ENCODE data around the gene BST1. TPM values are rescaled to one million over a fixed set of nuclear protein-coding genes. Genes with fewer than 3 reads are reported as not detected.

Gene BST1
- total RNA-seq, 1 donor: 31.8 TPM

DNA sequence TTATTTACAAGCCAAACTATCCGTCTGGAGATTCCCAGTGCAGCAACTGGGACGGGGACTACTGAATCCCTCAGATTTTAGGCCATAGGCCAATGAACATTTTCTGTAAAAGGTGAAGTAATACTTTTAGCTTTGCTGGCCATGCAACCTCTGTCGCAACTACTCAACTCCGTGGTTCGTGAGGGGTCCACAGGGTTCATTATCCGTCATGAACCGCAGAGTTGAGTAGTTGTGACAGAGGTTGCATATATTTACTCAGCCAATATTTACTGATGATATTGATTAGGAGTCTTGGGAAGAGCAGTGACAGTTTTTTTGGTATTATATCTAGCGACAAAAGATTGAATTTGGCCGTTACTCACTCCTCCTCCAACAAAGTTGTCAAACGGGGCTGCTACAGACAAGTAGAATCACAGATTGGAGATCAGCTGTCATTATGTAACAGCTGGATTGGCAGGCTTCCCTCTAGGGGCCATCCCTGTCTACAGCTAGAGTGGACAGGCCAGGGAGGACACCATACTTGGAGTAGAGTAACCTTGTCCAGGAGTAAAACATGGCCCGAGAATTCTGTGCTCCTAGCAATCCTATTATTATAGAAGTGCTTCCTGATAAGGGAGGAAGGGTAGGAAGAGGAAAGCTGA is 38.0 kb downstream of the BST1 start:
- DNase-seq (ENCODE audit: insufficient read length, low spot score, missing footprints): peak; percentile 36
- H3K79me2 ChIP-seq (ENCODE audit: insufficient read depth, low read length): no peaks in the 10 kb centered on the region
- H3K4me1 ChIP-seq (ENCODE audit: insufficient read depth, low read length): peaks cover 7% of the 10 kb centered on the region
- no peak overlapping the region for H3K4me2 ChIP-seq (ENCODE audit: insufficient read depth, low read length)
- H3K9me3 ChIP-seq (ENCODE audit: low read depth, low read length): peaks cover 2% of the 10 kb centered on the region
- no peak overlapping the region for H3K4me3 ChIP-seq (ENCODE audit: insufficient read depth, low read length)
- no peak overlapping the region for H3K27ac ChIP-seq (ENCODE audit: low read depth, low read length)
- H3K27me3 ChIP-seq (ENCODE audit: insufficient read depth, low read length): no peaks in the 10 kb centered on the region
- H3K36me3 ChIP-seq (ENCODE audit: insufficient read depth, low read length): no peaks in the 10 kb centered on the region
- no peaks in the 10 kb centered on the region for H4K20me1 ChIP-seq (ENCODE audit: insufficient read depth, low read length)
- H2AFZ ChIP-seq (ENCODE audit: low read length): no peak overlapping the region
- no peak for TF ChIP-seq CTCF (IDR thresholded peaks at IDR 0.05; ENCODE audit: extremely low read depth, low read depth, low read length)

- peaks cover 2% of the 10 kb centered on the region for H3K9me3 ChIP-seq (ENCODE audit: low read depth, low read length)
- no peak overlapping the region for H2AFZ ChIP-seq (ENCODE audit: low read length)
- no peaks in the 10 kb centered on the region for H4K20me1 ChIP-seq (ENCODE audit: insufficient read depth, low read length)
- H3K4me1 ChIP-seq (ENCODE audit: insufficient read depth, low read length): peaks cover 7% of the 10 kb centered on the region
- no peaks in the 10 kb centered on the region for H3K79me2 ChIP-seq (ENCODE audit: insufficient read depth, low read length)
- DNase-seq (ENCODE audit: insufficient read length, low spot score, missing footprints): no peak
- TF ChIP-seq CTCF (IDR thresholded peaks at IDR 0.05; ENCODE audit: extremely low read depth, low read depth, low read length): no peak
- no peaks in the 10 kb centered on the region for H3K36me3 ChIP-seq (ENCODE audit: insufficient read depth, low read length)
- H3K4me3 ChIP-seq (ENCODE audit: insufficient read depth, low read length): no peak overlapping the region
- no peak overlapping the region for H3K4me2 ChIP-seq (ENCODE audit: insufficient read depth, low read length)
- no peak overlapping the region for H3K27ac ChIP-seq (ENCODE audit: low read depth, low read length)
- no peaks in the 10 kb centered on the region for H3K27me3 ChIP-seq (ENCODE audit: insufficient read depth, low read length)
Measured at GRCh38 chr4:15742083-15742582, 39.3 kb downstream of the BST1 start.

DNA sequence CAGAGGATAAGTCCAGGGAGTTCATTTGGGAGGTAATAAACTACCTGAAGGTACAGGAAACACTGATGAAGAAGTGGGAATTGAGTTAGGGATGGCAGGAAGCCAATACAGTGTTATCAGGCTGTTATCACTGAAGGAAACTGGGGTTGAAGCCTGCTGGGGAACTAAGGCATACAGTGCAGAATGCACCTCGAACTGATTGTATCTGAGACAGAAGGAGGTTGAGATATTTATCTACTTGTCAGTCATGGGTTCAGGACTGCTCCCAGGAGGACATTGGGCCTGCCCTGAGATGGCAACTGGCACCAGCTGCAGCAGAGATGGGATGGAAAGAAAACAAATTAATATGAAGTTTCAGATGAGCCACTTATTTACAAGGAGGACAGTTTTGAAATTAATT is 39.8 kb downstream of the BST1 start:
- Histone ChIP-seq H3K4me1 (ENCODE audit: insufficient read depth, low read length) (peaks cover 7% of the 10 kb centered on the region), H3K9me3 (ENCODE audit: low read depth, low read length) (peaks cover 2% of the 10 kb centered on the region), H3K36me3 (ENCODE audit: insufficient read depth, low read length) (no peaks in the 10 kb centered on the region), H3K27me3 (ENCODE audit: insufficient read depth, low read length) (no peaks in the 10 kb centered on the region), H3K4me2 (ENCODE audit: insufficient read depth, low read length) (no peak overlapping the region), H3K4me3 (ENCODE audit: insufficient read depth, low read length) (no peak overlapping the region), H4K20me1 (ENCODE audit: insufficient read depth, low read length) (no peaks in the 10 kb centered on the region), H3K79me2 (ENCODE audit: insufficient read depth, low read length) (no peaks in the 10 kb centered on the region), H3K27ac (ENCODE audit: low read depth, low read length) (no peak overlapping the region), H2AFZ (ENCODE audit: low read length) (no peak overlapping the region)
- no peak for TF ChIP-seq CTCF (IDR thresholded peaks at IDR 0.05; ENCODE audit: extremely low read depth, low read depth, low read length)
- DNase-seq (ENCODE audit: insufficient read length, low spot score, missing footprints): no peak

- no peak overlapping the region for H2AFZ ChIP-seq (ENCODE audit: low read length)
- no peak for DNase-seq (ENCODE audit: insufficient read length, low spot score, missing footprints)
- no peak for TF ChIP-seq CTCF (IDR thresholded peaks at IDR 0.05; ENCODE audit: extremely low read depth, low read depth, low read length)
Measured at GRCh38 chr4:15744016-15744545, 41.2 kb downstream of the BST1 start.

More at GRCh38 chr4:15744016-15744545, 41.2 kb downstream of the BST1 start:
- no peak overlapping the region for H3K27ac ChIP-seq (ENCODE audit: low read depth, low read length)
- H3K27me3 ChIP-seq (ENCODE audit: insufficient read depth, low read length): peaks cover 5% of the 10 kb centered on the region
- no peaks in the 10 kb centered on the region for H3K36me3 ChIP-seq (ENCODE audit: insufficient read depth, low read length)
- peak overlapping the region; percentile 36 for H3K4me2 ChIP-seq (ENCODE audit: insufficient read depth, low read length)
- no peaks in the 10 kb centered on the region for H4K20me1 ChIP-seq (ENCODE audit: insufficient read depth, low read length)
- H3K4me1 ChIP-seq (ENCODE audit: insufficient read depth, low read length): peaks cover 7% of the 10 kb centered on the region
- no peaks in the 10 kb centered on the region for H3K79me2 ChIP-seq (ENCODE audit: insufficient read depth, low read length)
- no peak overlapping the region for H3K4me3 ChIP-seq (ENCODE audit: insufficient read depth, low read length)
- peaks cover 2% of the 10 kb centered on the region for H3K9me3 ChIP-seq (ENCODE audit: low read depth, low read length)

All from osteoblast (primary cell).